Measurements from ENCODE around the gene NME4.

DNA sequence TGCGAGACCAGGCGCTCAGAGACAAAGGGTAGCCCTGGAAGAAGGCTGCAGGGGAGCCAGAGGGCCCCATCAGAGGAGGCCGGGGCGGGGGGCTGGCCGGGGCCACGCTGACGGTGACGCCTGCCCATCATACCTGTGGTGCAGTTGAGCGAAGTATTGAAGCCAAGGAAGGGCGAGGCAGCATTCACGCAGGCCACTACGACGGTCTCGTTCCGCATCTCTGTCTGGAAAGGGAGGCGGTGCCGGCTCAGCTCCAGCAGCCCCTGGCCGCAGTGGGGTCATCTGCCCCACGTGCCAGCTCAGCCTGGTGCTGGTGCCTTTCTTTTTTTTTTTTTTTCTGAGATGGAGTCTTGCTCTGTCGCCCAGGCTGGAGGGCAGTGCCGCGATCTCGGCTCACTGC is 21.8 kb upstream of the NME4 start:
- no peak for TF ChIP-seq POLR2A (IDR thresholded peaks at IDR 0.05)
- TF ChIP-seq, protein P1, sequence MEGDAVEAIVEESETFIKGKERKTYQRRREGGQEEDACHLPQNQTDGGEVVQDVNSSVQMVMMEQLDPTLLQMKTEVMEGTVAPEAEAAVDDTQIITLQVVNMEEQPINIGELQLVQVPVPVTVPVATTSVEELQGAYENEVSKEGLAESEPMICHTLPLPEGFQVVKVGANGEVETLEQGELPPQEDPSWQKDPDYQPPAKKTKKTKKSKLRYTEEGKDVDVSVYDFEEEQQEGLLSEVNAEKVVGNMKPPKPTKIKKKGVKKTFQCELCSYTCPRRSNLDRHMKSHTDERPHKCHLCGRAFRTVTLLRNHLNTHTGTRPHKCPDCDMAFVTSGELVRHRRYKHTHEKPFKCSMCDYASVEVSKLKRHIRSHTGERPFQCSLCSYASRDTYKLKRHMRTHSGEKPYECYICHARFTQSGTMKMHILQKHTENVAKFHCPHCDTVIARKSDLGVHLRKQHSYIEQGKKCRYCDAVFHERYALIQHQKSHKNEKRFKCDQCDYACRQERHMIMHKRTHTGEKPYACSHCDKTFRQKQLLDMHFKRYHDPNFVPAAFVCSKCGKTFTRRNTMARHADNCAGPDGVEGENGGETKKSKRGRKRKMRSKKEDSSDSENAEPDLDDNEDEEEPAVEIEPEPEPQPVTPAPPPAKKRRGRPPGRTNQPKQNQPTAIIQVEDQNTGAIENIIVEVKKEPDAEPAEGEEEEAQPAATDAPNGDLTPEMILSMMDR (IDR thresholded peaks at IDR 0.05), result no peak

Measured in esophagus squamous epithelium (tissue), 4 donors.